Raji (cell line): ENCODE results near the gene DSCAM.

Experiments
- POLR2A ChIP-seq: IDR thresholded peaks from 2 replicates; pipeline ENCODE4 v1.6.1; 2011; ENCODE audit warnings: low read depth, low read length, control low read depth; ENCODE audit not compliant: insufficient read depth

The DSCAM gene

GRCh38 chr21:40706806-40707655 is 139.9 kb downstream of the DSCAM start:
- no peak for TF ChIP-seq POLR2A

GRCh38 chr21:40706176-40706575 is 140.8 kb downstream of the DSCAM start:
- no peak for TF ChIP-seq POLR2A

GRCh38 chr21:40704141-40704540 is 142.8 kb downstream of the DSCAM start:
- no peak for TF ChIP-seq POLR2A

GRCh38 chr21:40699366-40699765 is 147.6 kb downstream of the DSCAM start:
- no peak for TF ChIP-seq POLR2A

GRCh38 chr21:40696246-40696645 is 150.7 kb downstream of the DSCAM start:
- no peak for TF ChIP-seq POLR2A

- no peak for TF ChIP-seq POLR2A
Measured at GRCh38 chr21:40689840-40690360, 157.1 kb downstream of the DSCAM start.

GRCh38 chr21:40689217-40689616 is 157.7 kb downstream of the DSCAM start:
- no peak for TF ChIP-seq POLR2A

- no peak for TF ChIP-seq POLR2A
Measured at GRCh38 chr21:40688106-40688864, 158.7 kb downstream of the DSCAM start.

GRCh38 chr21:40687625-40688024 is 159.3 kb downstream of the DSCAM start:
- no peak for TF ChIP-seq POLR2A

GRCh38 chr21:40686526-40686925 is 160.4 kb downstream of the DSCAM start:
- no peak for TF ChIP-seq POLR2A

- TF ChIP-seq POLR2A = no peak
Measured at GRCh38 chr21:40685141-40685540, 161.8 kb downstream of the DSCAM start.

- no peak for TF ChIP-seq POLR2A
Measured at GRCh38 chr21:40684726-40685125, 162.2 kb downstream of the DSCAM start.

- TF ChIP-seq POLR2A = no peak
Measured at GRCh38 chr21:40683349-40683748, 163.6 kb downstream of the DSCAM start.

GRCh38 chr21:40681164-40681859 is 165.6 kb downstream of the DSCAM start:
- no peak for TF ChIP-seq POLR2A

GRCh38 chr21:40680311-40680710 is 166.6 kb downstream of the DSCAM start:
- TF ChIP-seq POLR2A = no peak
